Cortex of kidney (tissue), 1 donor: Measurements from ENCODE around the gene TTLL12.

Source experiments
- DNase-seq: peaks from one replicate; lab custom pipeline; 2025; lab: John Stamatoyannopoulos, UW

Gene TTLL12

GRCh38 chr22:43186272-43187170, at the start of gene TTLL12:
Gene TTLL12 (minus strand): TSS chr22:43187134. CDS start chr22:43187069, 65 bp downstream.
- DNase-seq, result no peak

GRCh38 chr22:43235445-43236409, 48.8 kb upstream of the TTLL12 start:
- DNase-seq, result no peak

GRCh38 chr22:43234264-43234988, 47.5 kb upstream of the TTLL12 start:
- DNase-seq, result no peak

- no peak for DNase-seq
These were observed 46.6 kb upstream of the TTLL12 start for GRCh38 chr22:43233529-43233928.

GRCh38 chr22:43232445-43232844, 45.5 kb upstream of the TTLL12 start:
- no peak for DNase-seq

GRCh38 chr22:43231724-43232034, 44.7 kb upstream of the TTLL12 start:
- DNase-seq, result no peak

GRCh38 chr22:43230971-43231723, 44.2 kb upstream of the TTLL12 start:
- no peak for DNase-seq

GRCh38 chr22:43230571-43230970, 43.6 kb upstream of the TTLL12 start:
- DNase-seq, result no peak

- no peak for DNase-seq
These were observed 41.9 kb upstream of the TTLL12 start for GRCh38 chr22:43228863-43229262.

GRCh38 chr22:43228330-43228729, 41.4 kb upstream of the TTLL12 start:
- DNase-seq, result no peak

- no peak for DNase-seq
These were observed 40.3 kb upstream of the TTLL12 start for GRCh38 chr22:43227239-43227630.

- no peak for DNase-seq
These were observed 39.7 kb upstream of the TTLL12 start for GRCh38 chr22:43226377-43227238.

- no peak for DNase-seq
These were observed 38.7 kb upstream of the TTLL12 start for GRCh38 chr22:43225609-43226008.

GRCh38 chr22:43222987-43223386, 36.1 kb upstream of the TTLL12 start:
- DNase-seq, result no peak

GRCh38 chr22:43222262-43222661, 35.3 kb upstream of the TTLL12 start:
- no peak for DNase-seq

- no peak for DNase-seq
These were observed 33.9 kb upstream of the TTLL12 start for GRCh38 chr22:43220625-43221380.

GRCh38 chr22:43218786-43219185, 31.9 kb upstream of the TTLL12 start:
- DNase-seq, result no peak

- no peak for DNase-seq
These were observed 30.5 kb upstream of the TTLL12 start for GRCh38 chr22:43217285-43218030.

GRCh38 chr22:43216738-43217137, 29.8 kb upstream of the TTLL12 start:
- no peak for DNase-seq
